Measurements from ENCODE around the gene SLC40A1. TPM values are rescaled to one million over a fixed set of nuclear protein-coding genes. Genes with fewer than 3 reads are reported as not detected.
A peak's percentile ranks its signal among the peaks of the same experiment; 100 is the strongest.

Gene SLC40A1
- total RNA-seq, 1 experiment from 2014 or later = under 0.01 TPM

DNA sequence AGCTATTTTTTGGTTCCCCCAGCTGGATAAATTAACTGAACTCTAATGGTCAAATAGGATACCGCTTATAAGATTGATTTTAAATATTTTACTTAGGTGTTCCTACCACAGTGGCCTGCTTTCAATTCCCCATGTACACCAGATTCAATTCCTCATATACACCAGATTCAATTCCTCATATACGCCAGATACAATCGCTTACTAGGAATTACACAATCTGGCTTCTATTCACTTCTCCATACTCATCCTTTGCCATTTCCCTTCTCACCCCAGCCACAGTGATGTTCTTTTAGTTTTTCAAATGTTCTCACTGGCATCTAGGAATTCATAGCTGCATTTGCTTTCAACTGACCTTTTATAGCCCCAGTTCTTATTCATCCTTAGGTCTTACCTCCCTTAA lies 66.5 kb downstream of the SLC40A1 start:
- no peak for DNase-seq (ENCODE audit: low read depth)

DNA sequence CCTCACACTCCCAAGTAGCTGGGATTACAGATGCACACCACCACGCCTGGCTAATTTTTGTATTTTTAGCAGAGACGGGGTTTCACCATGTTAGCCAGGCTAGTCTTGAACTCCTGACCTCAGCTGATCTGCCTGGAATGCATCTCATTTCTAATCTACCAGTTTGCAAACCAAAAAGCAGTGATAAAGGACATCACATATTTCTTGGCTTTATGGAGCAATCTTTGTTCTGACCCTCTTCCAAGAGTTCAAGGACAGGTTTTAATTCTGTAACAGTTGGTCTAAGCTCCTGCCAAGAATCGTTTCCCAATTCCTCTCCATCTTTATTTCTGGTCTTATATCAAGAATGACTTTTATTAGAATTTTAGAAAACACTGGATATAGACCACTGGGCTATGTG lies 67.7 kb downstream of the SLC40A1 start:
- no peak for DNase-seq (ENCODE audit: low read depth)

DNA sequence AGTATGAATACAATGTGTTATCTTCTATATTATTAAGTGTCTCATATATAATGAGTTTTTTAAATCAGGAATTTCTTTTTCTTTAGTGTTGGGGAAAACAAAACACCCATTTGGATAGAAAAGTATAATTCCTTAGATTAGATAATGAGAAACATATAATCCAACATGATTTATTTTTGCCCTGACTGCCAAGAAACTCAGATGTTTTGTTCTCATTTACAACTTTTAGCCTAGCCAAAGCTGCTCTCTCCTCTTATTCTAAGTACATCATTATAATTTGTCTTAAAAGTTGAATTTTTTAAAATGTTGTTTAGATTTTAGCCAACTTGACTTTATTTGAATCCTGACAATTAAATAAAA lies 68.6 kb downstream of the SLC40A1 start:
- no peak for DNase-seq (ENCODE audit: low read depth)

DNA sequence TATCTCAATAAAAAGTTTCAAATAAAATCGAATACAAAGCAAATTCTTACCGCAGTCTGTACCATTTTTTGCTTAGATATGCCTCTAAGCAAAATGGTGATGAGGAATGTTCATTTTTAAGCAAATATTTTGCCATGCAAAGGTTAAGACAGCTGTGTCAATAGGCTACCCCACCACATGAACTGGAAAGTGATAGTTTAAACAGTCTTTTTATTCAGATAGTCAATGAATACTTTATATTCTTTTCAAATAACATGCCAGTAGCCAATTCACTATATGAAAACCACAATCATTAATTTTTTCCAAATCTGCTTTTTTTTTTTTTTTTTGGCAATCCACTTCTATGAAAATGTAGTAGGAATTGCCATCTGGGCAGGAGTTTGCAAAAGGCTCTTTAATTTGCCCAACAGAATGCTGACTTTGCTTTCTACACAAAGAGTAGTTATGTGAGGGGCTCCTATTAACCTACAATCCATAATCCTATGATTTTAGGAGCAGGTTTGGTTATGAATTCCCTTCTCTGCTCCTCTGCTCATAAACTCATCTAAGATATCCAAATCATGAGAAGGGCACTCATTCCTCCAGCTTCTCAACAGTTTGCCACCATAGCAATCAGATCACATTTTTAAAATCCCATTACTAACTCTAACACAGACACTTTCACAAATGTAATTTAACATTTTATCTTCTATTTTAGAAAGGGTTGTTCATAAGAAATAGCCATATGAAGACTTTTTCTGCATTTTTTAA lies 69.2 kb downstream of the SLC40A1 start:
- DNase-seq (ENCODE audit: low read depth) = peak; percentile 6

Other genes starting within 250 kb of the SLC40A1 start
- 52.1 and 62.5 TPM in 2 replicates for gene WDR75, start 139.3 kb downstream of the SLC40A1 start, total RNA-seq (2014; rRNA removed; shearing (Covaris generic))
- gene ASNSD1, start 80.7 kb upstream of the SLC40A1 start, total RNA-seq (2014; rRNA removed; shearing (Covaris generic)) = 74.8 and 81.6 TPM in 2 replicates
- 3.8 and 5.6 TPM in 2 replicates for gene ANKAR, start 93.9 kb upstream of the SLC40A1 start, total RNA-seq (2014; rRNA removed; shearing (Covaris generic))
- 19.7 and 27.6 TPM in 2 replicates for gene OSGEPL1, start 182.0 kb upstream of the SLC40A1 start, total RNA-seq (2014; rRNA removed; shearing (Covaris generic))
- gene ORMDL1, start 203.6 kb upstream of the SLC40A1 start, total RNA-seq (2014; rRNA removed; shearing (Covaris generic)) = 75.7 and 84.3 TPM in 2 replicates
- gene PMS1, start 203.7 kb upstream of the SLC40A1 start, total RNA-seq (2014; rRNA removed; shearing (Covaris generic)) = 27.3 and 30.3 TPM in 2 replicates

All from RPMI7951 (cell line).